Heart right ventricle (tissue), 16 donors: ENCODE data around the gene ANKRD42. TPM values are rescaled to one million over a fixed set of nuclear protein-coding genes. Genes with fewer than 3 reads are reported as not detected.

Source experiments
- ATAC-seq, 8 donors: fragments of 200-7000 bp; cut with Tn5 transposase; one replicate each; pipeline ENCODE4 v1.9.1; 2020; ENCODE audit warnings: mild to moderate bottlenecking in 8 of 8, moderate library complexity in 8 of 8, moderate number of reproducible peaks in 1 of 8
- DNase-seq, 2 donors: peaks; one replicate each; pipeline ENCODE4 v3.0.0-alpha.2; 2020
- H3K27ac ChIP-seq, 10 donors: fragments of 200-600 bp; sonication (generic) in 2 of 10; one replicate each; pipeline versions ENCODE4 v1.5.0 to v1.8.0; 2020 to 2022; ENCODE audit warnings: mild to moderate bottlenecking in 3 of 10
- H3K27me3 ChIP-seq, 7 donors: fragments of 200-600 bp; one replicate each; pipeline ENCODE4 v1.8.0; 2021 to 2022; ENCODE audit warnings: mild to moderate bottlenecking in 2 of 7
- H3K36me3 ChIP-seq, 9 donors: fragments of 200-600 bp; sonication (generic) in 1 of 9; one replicate each; pipeline versions ENCODE4 v1.5.0 to v1.8.0; 2020 to 2022; ENCODE audit warnings: mild to moderate bottlenecking in 2 of 9
- H3K4me1 ChIP-seq, 9 donors: fragments of 200-600 bp; sonication (generic) in 1 of 9; one replicate each; pipeline versions ENCODE4 v1.5.0 to v1.8.0; 2020 to 2022; ENCODE audit warnings: mild to moderate bottlenecking in 4 of 9
- H3K4me3 ChIP-seq, 10 donors: fragments of 200-600 bp; sonication (generic) in 2 of 10; one replicate each; pipeline versions ENCODE4 v1.5.0 to v1.8.0; 2020 to 2022; ENCODE audit warnings: mild to moderate bottlenecking in 7 of 10, moderate library complexity in 2 of 10
- H3K9me3 ChIP-seq, 11 donors: fragments of 200-600 bp in 10 of 11; sonication (generic) in 2 of 11; one replicate each; pipeline versions ENCODE4 v1.5.0 to v1.8.0; 2013 to 2022; ENCODE audit warnings: mild to moderate bottlenecking in 2 of 11, control low read depth in 1 of 11, moderate library complexity in 1 of 11
- CTCF ChIP-seq, 9 donors: fragments of 200-600 bp; sonication (generic) in 2 of 9; IDR thresholded peaks; one replicate each; pipeline versions ENCODE4 v1.5.0 to v1.8.0; 2021 to 2022; ENCODE audit warnings: antibody characterized with exemption in 9 of 9, mild to moderate bottlenecking in 5 of 9, moderate library complexity in 1 of 9
- WGBS, 2 donors: extraction: QIAGEN DNeasy Blood & Tissue Kit; methylation state at CpG; one replicate each; pipeline ENCODE4 v1.1.7; 2013; ENCODE audit warnings: inconsistent platforms in 1 of 2; 5-methylcytosine and 5-hydroxymethylcytosine counted together
- intact Hi-C, 10 donors: fragments of 100-400 bp; cut with DNase I; formaldehyde crosslinking; loops; one replicate each; pipeline versions ENCODE4 v1.11.1 to v1.14.2; 2022
- polyA plus RNA-seq, 2 donors: library from polyadenylated mRNA; stranded (reverse); fragments of 200-250 nt; gene quantifications; one replicate each; pipeline ENCODE4 v1.2.3, GENCODE V29; 2013
- total RNA-seq, 10 donors: library from RNA; stranded (reverse); fragmentation: NEBNext Ultra II Directional in 3 of 10; extraction: Animal tissue kit (Norgen Biotek cat#: 25700) in 3 of 10; gene quantifications; one replicate each; pipeline versions ENCODE4 v1.2.1 to v1.2.4, GENCODE V29; 2021 to 2023
- donor health status: Arrhythmogenic right ventricular cardiomyopathy.
- donor health status: ischemic (EF 13 %, LVEDD 7.1; RV severe dilation, severe dysfunction).
- donor health status: healthy with polysubstance abuse.
- donor health status: DM: no; HTN: yes; CAD: no.
- donor health status: DM: no; HTN: no; CAD: no.
- donor health status: ischemic (EF 25% LVEDD 6.9; RV normal size, moderate dysfunction).
- donor health status: ischemic (EF 25% LVEDD 5.7; RV mildly dilated, moderate dysfunction).
- donor health status: healthy.
- donor health status: DM: yes; HTN: yes; CAD: no.
- donor health status: Ischemic cardiomyopathy.
- donor health status: ischemic (EF 35%, LVEDD 5.7; RV mildly dilated, moderate dysfunction).
- donor health status: nonischemic (EF 11% LVEDD 7.7; RV severe dilation, severe dysfunction).
- donor health status: DM: yes; HTN: yes; CAD: no.
- donor health status: PGD.
- donor health status: ischemic (EF 29% LVEDD 5.4; RV normal size, mild dysfunction).
- donor health status: nonischemic (EF 23%, LVEDD 6.1; RV moderate dilation, normal function).

ANKRD42 gene
- total and polyA plus RNA-seq, 12 donors: 2.0 to 10.7 (median 5.7) TPM

- Histone ChIP-seq H3K36me3 (peaks cover 0 to 4% (median 0%) of the 10 kb centered on the region in 9 donors), H3K27me3 (no peaks in the 10 kb centered on the region), H3K27ac (peak overlapping the region; percentile 87 to 99 (median 96)), H3K4me3 (peak overlapping the region; percentile 56 to 90 (median 80)), H3K4me1 (peaks cover 0 to 44% (median 35%) of the 10 kb centered on the region in 9 donors), H3K9me3 (no peaks in the 10 kb centered on the region)
- no peak for DNase-seq
- ATAC-seq: peak; percentile 50 to 84 (median 71)
- intact Hi-C loops: loop anchor here in 2 of 10 donors (10.0 kb wide), 2 partner anchors 210 to 380 kb away; partner anchors contain the start of genes DDIAS (in 1 of the 2), PRCP (in 1 of the 2) and RAB30 (in 1 of the 2)
- no peak for TF ChIP-seq CTCF (IDR thresholded peaks at IDR 0.05)
- WGBS, 2 donors: 1 to 2% methylated on average over 22 of the region's 22 CpGs
These were observed 91.7 kb downstream of the ANKRD42 start for GRCh38 chr11:83285151-83285770.

- peak in 4 of 9 donors; percentile 38 to 56 (median 47) for TF ChIP-seq CTCF (IDR thresholded peaks at IDR 0.05)
- 0% methylated on average over 55 of the region's 55 CpGs for WGBS, 2 donors
- peak; percentile 97 to 99 (median 98) for ATAC-seq
- Histone ChIP-seq H3K4me1 (peaks cover 0 to 42% (median 35%) of the 10 kb centered on the region in 9 donors), H3K27ac (peak within 1 kb of the TSS; percentile 87 to 99 (median 96)), H3K36me3 (no peaks in the 10 kb centered on the region), H3K27me3 (no peaks in the 10 kb centered on the region), H3K4me3 (peak within 1 kb of the TSS; percentile 56 to 90 (median 80)), H3K9me3 (no peaks in the 10 kb centered on the region)
- intact Hi-C loops: loop anchor here in 2 of 10 donors (10.0 kb wide), 2 partner anchors 211 to 381 kb away; partner anchors contain the start of genes DDIAS (in 1 of the 2), PRCP (in 1 of the 2) and RAB30 (in 1 of the 2)
- DNase-seq: peak; percentile 91 to 97
These were observed 92.4 kb downstream of the ANKRD42 start, which contains the start of gene CCDC90B for GRCh38 chr11:83285771-83286528. Gene CCDC90B, minus strand, starts transcription at chr11:83286367. Its CDS starts 395 bp downstream, at chr11:83285972.

GRCh38 chr11:83287631-83288030 lies 94.1 kb downstream of the ANKRD42 start:
- H3K4me3 ChIP-seq: no peak overlapping the region
- no peak for ATAC-seq
- no peak for DNase-seq
- no peak for TF ChIP-seq CTCF (IDR thresholded peaks at IDR 0.05)
- intact Hi-C loops: loop anchor here in 2 of 10 donors (10.0 kb wide), 2 partner anchors 213 to 383 kb away; partner anchors contain the start of genes DDIAS (in 1 of the 2), PRCP (in 1 of the 2) and RAB30 (in 1 of the 2)
- H3K9me3 ChIP-seq: no peaks in the 10 kb centered on the region
- H3K27ac ChIP-seq: no peak overlapping the region
- peaks cover 0 to 28% (median 25%) of the 10 kb centered on the region in 9 donors for H3K4me1 ChIP-seq
- no peaks in the 10 kb centered on the region for H3K36me3 ChIP-seq
- WGBS, 2 donors: 98% methylated on average over 6 of the region's 6 CpGs
- no peaks in the 10 kb centered on the region for H3K27me3 ChIP-seq
